ENCODE results near the gene WWC1.

- TF ChIP-seq POLR2A (IDR thresholded peaks at IDR 0.05) (no peak), CTCF (IDR thresholded peaks at IDR 0.05) (no peak)
These were observed 28.3 kb upstream of the WWC1 start for GRCh38 chr5:168263121-168263520.

All from adrenal gland (tissue), 5 donors.